ENCODE measurements around the gene ITGA2. TPM values are rescaled to one million over a fixed set of nuclear protein-coding genes. Genes with fewer than 3 reads are reported as not detected.

Gene ITGA2
- total and polyA plus RNA-seq, 2 of the 8 experiments (the other 6 are each of a cell fraction or from before 2014, with no cell fraction given), result 1.4 to 7.7 TPM

- H3K27ac ChIP-seq (ENCODE audit: low read depth, low read length), result no peak overlapping the region
- H3K56ac ChIP-seq (replicated peaks; ENCODE audit: insufficient read length, low read depth, low read length), result no peak overlapping the region
- H3K4me3 ChIP-seq (ENCODE audit: extremely low read depth in 1 of 4, insufficient read depth in 2 of 4, low read depth in 3 of 4, low read length in 4 of 4), result no peak overlapping the region
- no peak overlapping the region for H3K4ac ChIP-seq (replicated peaks; ENCODE audit: insufficient read length, low read depth, low read length)
- no peak overlapping the region for H3K14ac ChIP-seq (ENCODE audit: insufficient read length)
- no peak overlapping the region for H3K9ac ChIP-seq (replicated peaks in 1 of 4; ENCODE audit: extremely low read depth in 1 of 4, low read depth in 3 of 4, low read length in 3 of 4)
- peak overlapping the region; percentile 18; the same call in 1 of the 2 replicates for H4K8ac ChIP-seq (ENCODE audit: extremely low read depth, insufficient read depth, low read length)
- H4K20me1 ChIP-seq (replicated peaks in 1 of 2; ENCODE audit: control insufficient read depth in 1 of 2, insufficient read depth in 2 of 2, low read length in 2 of 2), result no peaks in the 10 kb centered on the region
- H3K4me2 ChIP-seq (ENCODE audit: insufficient read depth in 1 of 2, low read depth in 2 of 2, low read length in 2 of 2), result no peak overlapping the region
- H3K79me2 ChIP-seq (ENCODE audit: control insufficient read depth in 1 of 2, insufficient read depth in 2 of 2, low read length in 2 of 2), result no peaks in the 10 kb centered on the region
- H2BK5ac ChIP-seq (ENCODE audit: low read depth, low read length), result no peak overlapping the region
- H2AK5ac ChIP-seq (ENCODE audit: low read depth, low read length), result no peak overlapping the region
- H4K5ac ChIP-seq (ENCODE audit: insufficient read length, low read depth, low read length), result no peak overlapping the region
- no peak overlapping the region for H2BK120ac ChIP-seq (replicated peaks; ENCODE audit: low read depth, low read length)
- H3K9me3 ChIP-seq (ENCODE audit: insufficient read depth in 2 of 2, low read depth in 1 of 2, low read length in 1 of 2), result no peaks in the 10 kb centered on the region
- H3K27me3 ChIP-seq (replicated peaks in 1 of 4; ENCODE audit: control insufficient read depth in 3 of 4, extremely low read depth in 1 of 4, insufficient read depth in 3 of 4, low read length in 3 of 4), result no peaks in the 10 kb centered on the region
- no peak overlapping the region for H4K91ac ChIP-seq (replicated peaks; ENCODE audit: insufficient read length, low read length)
- no peaks in the 10 kb centered on the region for H3K79me1 ChIP-seq (ENCODE audit: low read depth, low read length)
- H3K36me3 ChIP-seq (ENCODE audit: control insufficient read depth in 2 of 4, insufficient read depth in 4 of 4, low read length in 3 of 4), result no peaks in the 10 kb centered on the region
- ChIA-PET CTCF (ENCODE audit: partially characterized antibody) (interaction anchor here (0.9 to 2.0 kb wide), 8 partner anchors 10 to 250 kb away, joined by 3 to 12 read pairs (median 4); no protein-coding TSS in a partner anchor), POLR2A (ENCODE audit: partially characterized antibody) (no interaction called here)
- H2BK20ac ChIP-seq (ENCODE audit: low read length), result no peak overlapping the region
- no peak overlapping the region for H2BK12ac ChIP-seq (ENCODE audit: low read depth, low read length)
- H3K23me2 ChIP-seq (ENCODE audit: low read depth, low read length), result no peaks in the 10 kb centered on the region
- no peak overlapping the region for H3K18ac ChIP-seq (ENCODE audit: extremely low read depth, low read length)
- no peak overlapping the region for H3K23ac ChIP-seq (ENCODE audit: insufficient read length)
- H3K4me1 ChIP-seq (replicated peaks in 1 of 4; ENCODE audit: control insufficient read depth in 3 of 4, insufficient read depth in 4 of 4, low read length in 3 of 4), result no peaks in the 10 kb centered on the region
- H2AFZ ChIP-seq (ENCODE audit: low read length), result no peak overlapping the region
- DNase-seq (ENCODE audit: low read depth in 1 of 2, low spot score in 2 of 2), result no peak
- no peak overlapping the region for H2BK15ac ChIP-seq (ENCODE audit: low read length)
- no peak for FAIRE-seq
- 85% methylated on average over 7 of the region's 7 CpGs; no CpG with 5 or more reads in 1 of the 2 experiments for WGBS, 2 experiments (ENCODE audit: extremely low coverage in 1 of 2, insufficient coverage in 1 of 2, insufficient read length in 1 of 2, insufficient replicate concordance in 2 of 2, low coverage in 1 of 2, low lambda C conversion rate in 2 of 2, missing lambda C conversion rate in 1 of 2)
- TF ChIP-seq BACH1 (IDR thresholded peaks at IDR 0.05; ENCODE audit: low read length), result no peak
- TF ChIP-seq NANOG (IDR thresholded peaks at IDR 0.05; ENCODE audit: insufficient read depth, low read depth, low read length, poor library complexity, severe bottlenecking), result no peak
These were observed 45.3 kb upstream of the ITGA2 start for GRCh38 chr5:52943808-52944207.

Measured in H1 (cell line).